ENCODE results near the gene RAB3GAP1.
"Not testable (repeated sequence)": the region's sequence is repeated elsewhere in the genome, so short reads cannot be mapped to it uniquely, and the experiment has no call there.

Gene RAB3GAP1

DNA sequence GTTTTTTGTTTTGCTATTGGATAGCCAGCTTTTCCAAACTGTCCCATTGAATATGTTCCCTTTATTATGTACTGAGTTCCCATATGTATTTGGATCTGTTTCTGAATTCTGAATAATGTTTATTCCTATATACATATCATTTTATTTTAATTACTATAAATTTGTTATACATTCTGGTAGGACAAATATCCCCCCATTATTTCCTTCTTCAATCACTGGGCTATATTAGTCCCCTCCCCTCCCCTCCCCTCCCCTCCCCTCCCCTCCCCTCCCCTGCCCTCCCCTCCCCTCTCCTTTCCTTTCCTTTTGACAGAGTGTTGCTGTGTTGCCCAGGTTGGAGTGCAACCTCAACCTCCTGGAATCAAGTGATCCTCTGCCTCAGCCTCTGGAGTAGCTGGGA, 26.3 kb downstream of the RAB3GAP1 start:
- POLR2A ChIA-PET = no interaction called here
- no peak for DNase-seq (ENCODE audit: low read depth, low spot score)
- CTCF ChIA-PET = no interaction called here
- no peak overlapping the region for H3K4me3 ChIP-seq (ENCODE audit: low read depth, low read length)
- no peak for TF ChIP-seq CTCF (IDR thresholded peaks at IDR 0.05; ENCODE audit: insufficient read depth, low read length, missing control alignments)

GRCh38 chr2:135086222-135086621, 34.1 kb downstream of the RAB3GAP1 start:
- ChIA-PET CTCF (no interaction called here), POLR2A (no interaction called here)
- no peak for DNase-seq (ENCODE audit: low read depth, low spot score)
- H3K4me3 ChIP-seq (ENCODE audit: low read depth, low read length) = no peak overlapping the region
- no peak for TF ChIP-seq CTCF (IDR thresholded peaks at IDR 0.05; ENCODE audit: insufficient read depth, low read length, missing control alignments)

- H3K4me3 ChIP-seq (ENCODE audit: low read depth, low read length); POLR2A ChIA-PET; CTCF ChIA-PET; DNase-seq (ENCODE audit: low read depth, low spot score): not testable (repeated sequence)
Measured at GRCh38 chr2:135089597-135089996, 37.5 kb downstream of the RAB3GAP1 start.

- CTCF ChIA-PET = no interaction called here
- H3K4me3 ChIP-seq (ENCODE audit: low read depth, low read length) = no peak overlapping the region
- DNase-seq (ENCODE audit: low read depth, low spot score) = no peak
- POLR2A ChIA-PET = no interaction called here
- TF ChIP-seq CTCF (IDR thresholded peaks at IDR 0.05; ENCODE audit: insufficient read depth, low read length, missing control alignments) = no peak
Measured at GRCh38 chr2:135091681-135092080, 39.6 kb downstream of the RAB3GAP1 start.

GRCh38 chr2:135093193-135093592, 41.1 kb downstream of the RAB3GAP1 start:
- ChIA-PET POLR2A (no interaction called here), CTCF (interaction anchor here (0.6 to 0.7 kb wide), 2 partner anchors 12 to 768 kb away, joined by 3 read pairs; no protein-coding TSS in a partner anchor)
- no peak for TF ChIP-seq CTCF (IDR thresholded peaks at IDR 0.05; ENCODE audit: insufficient read depth, low read length, missing control alignments)
- H3K4me3 ChIP-seq (ENCODE audit: low read depth, low read length) = no peak overlapping the region
- no peak for DNase-seq (ENCODE audit: low read depth, low spot score)

DNA sequence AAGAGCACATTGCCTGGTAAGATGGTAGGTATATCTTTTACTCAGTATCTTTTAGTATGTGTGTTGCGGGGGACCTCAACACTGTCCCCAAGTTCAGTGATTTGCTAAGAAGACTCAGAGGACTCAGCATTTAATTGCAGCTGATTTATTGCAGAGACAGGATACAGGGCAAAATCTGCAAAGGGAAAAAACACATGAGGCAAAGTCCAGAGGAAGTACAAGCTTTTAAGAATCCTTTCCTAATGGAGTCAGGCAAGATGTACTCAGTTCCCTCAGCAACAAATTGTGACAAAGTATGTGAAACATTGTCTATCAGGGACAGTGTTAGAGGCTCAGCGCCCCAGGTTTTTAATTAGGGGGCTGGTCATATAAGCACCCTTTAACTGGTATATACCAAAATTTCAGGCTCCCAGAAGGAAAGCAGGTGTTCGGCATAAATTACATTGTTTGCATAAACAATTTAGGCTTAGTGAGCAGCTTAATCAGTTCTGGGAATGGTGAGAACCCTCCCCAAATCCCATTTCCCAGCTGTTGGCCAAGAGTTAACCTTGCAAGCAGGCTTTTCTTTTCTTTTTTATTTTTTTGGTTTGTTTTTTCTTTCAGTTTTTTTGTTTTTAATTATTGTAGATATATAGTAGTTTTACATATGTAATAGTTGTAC, 41.7 kb downstream of the RAB3GAP1 start:
- TF ChIP-seq CTCF (IDR thresholded peaks at IDR 0.05; ENCODE audit: insufficient read depth, low read length, missing control alignments) = no peak
- H3K4me3 ChIP-seq (ENCODE audit: low read depth, low read length) = no peak overlapping the region
- ChIA-PET POLR2A (no interaction called here), CTCF (interaction anchor here (0.6 to 0.7 kb wide), 2 partner anchors 13 to 767 kb away, joined by 3 read pairs; no protein-coding TSS in a partner anchor)
- no peak for DNase-seq (ENCODE audit: low read depth, low spot score)

- DNase-seq (ENCODE audit: low read depth, low spot score) = no peak
- POLR2A ChIA-PET = interaction anchor here (0.7 kb wide), 1 partner anchor 10 kb away, joined by 3 read pairs; no protein-coding TSS in a partner anchor
- H3K4me3 ChIP-seq (ENCODE audit: low read depth, low read length) = no peak overlapping the region
- TF ChIP-seq CTCF (IDR thresholded peaks at IDR 0.05; ENCODE audit: insufficient read depth, low read length, missing control alignments) = no peak
- CTCF ChIA-PET = no interaction called here
Measured at GRCh38 chr2:135094508-135094907, 42.4 kb downstream of the RAB3GAP1 start.

All from AG04449 (cell line).